ENCODE results near the gene KCNK6.

The KCNK6 gene

GRCh38 chr19:38298821-38299680, 20.6 kb upstream of the KCNK6 start:
- DNase-seq (ENCODE audit: low spot score) = no peak

GRCh38 chr19:38303517-38304351, 15.9 kb upstream of the KCNK6 start, which contains the start of gene C19orf33:
TSS of gene C19orf33 (plus strand) at chr19:38304251. CDS start at chr19:38304262, 11 bp downstream.
- no peak for DNase-seq (ENCODE audit: low spot score)

- DNase-seq (ENCODE audit: low spot score) = no peak
Observed at GRCh38 chr19:38304352-38304865, 15.2 kb upstream of the KCNK6 start.

GRCh38 chr19:38304866-38305429, 14.7 kb upstream of the KCNK6 start:
- DNase-seq (ENCODE audit: low spot score) = no peak

- no peak for DNase-seq (ENCODE audit: low spot score)
Observed at GRCh38 chr19:38306236-38306635, 13.4 kb upstream of the KCNK6 start.

- DNase-seq (ENCODE audit: low spot score) = no peak
Observed at GRCh38 chr19:38307076-38307475, 12.6 kb upstream of the KCNK6 start.

DNA sequence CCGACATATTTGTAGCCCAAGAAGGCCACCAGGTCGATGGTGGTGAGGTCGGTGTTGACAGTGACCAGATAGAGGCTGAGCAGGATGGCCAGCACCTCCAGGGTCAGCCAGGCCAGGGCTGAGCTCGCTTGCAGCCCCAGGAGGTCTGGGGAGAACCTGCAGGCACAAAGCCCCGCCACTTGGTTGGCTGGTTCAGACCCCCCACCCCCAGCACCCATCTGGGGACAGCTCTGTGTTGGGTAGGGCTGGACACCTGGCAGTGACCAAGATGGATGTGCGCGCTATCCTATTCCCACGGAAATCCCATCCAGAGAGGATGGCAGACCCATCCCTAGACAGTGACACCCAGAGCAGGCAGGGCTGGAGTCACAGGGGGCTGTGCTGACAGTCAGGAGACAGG, 12.0 kb upstream of the KCNK6 start:
- no peak for DNase-seq (ENCODE audit: low spot score)

- DNase-seq (ENCODE audit: low spot score) = no peak
Observed at GRCh38 chr19:38308006-38308766, 11.5 kb upstream of the KCNK6 start.

DNA sequence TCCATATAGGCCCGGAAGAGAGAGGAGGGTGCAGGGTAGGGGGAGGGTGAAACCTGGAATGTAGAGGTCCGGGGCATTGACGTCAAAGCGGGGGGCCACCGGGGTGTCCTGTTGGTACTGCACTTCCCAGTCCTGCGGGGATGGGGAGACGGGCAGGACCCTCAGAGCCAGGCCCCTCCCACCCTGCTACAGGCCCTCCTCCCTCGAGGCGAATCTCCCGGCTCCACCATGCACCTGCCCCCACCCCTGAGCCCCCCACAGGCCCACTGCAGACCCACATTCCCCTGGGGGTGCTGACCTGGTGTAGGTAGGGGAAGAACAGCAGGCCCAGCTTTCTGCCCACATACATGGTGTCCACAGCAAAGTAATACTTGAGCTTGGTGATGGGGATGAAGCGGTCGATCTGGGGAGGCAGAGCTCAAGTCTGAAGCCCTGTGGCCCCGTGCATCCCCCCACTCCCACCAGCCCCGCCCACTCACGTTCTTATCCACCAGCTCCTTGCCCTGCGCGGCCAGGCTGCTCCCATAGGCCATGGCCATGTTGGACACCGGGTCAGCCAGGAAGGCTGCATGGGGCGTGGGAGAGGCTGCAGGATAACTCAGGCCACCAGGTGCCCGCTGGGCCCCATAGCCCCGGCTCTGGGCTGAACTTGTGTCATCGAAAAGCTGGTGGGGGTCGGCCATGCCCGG, 10.6 kb upstream of the KCNK6 start:
- DNase-seq (ENCODE audit: low spot score) = no peak

GRCh38 chr19:38309615-38310278, 9.9 kb upstream of the KCNK6 start:
- no peak for DNase-seq (ENCODE audit: low spot score)

GRCh38 chr19:38310279-38310670, 9.4 kb upstream of the KCNK6 start:
- no peak for DNase-seq (ENCODE audit: low spot score)

DNA sequence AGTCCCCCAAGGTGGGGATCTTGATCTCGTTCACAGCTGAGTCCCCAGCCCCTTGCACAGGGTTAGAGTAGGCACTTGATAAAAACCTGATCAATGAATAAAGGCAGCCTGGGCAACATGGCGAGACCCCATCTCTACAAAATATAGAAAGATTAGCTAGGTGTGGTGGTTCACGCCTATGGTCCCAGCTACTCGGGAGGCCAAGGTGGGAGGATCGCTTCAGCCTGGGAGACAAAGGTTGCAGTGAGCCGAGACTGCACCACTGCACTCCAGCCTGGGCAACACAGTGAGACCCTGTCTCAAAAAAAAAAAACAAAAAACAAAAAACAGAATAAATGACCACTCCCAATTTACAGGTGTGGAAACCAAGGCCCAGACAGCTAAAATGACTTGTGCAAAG, 8.7 kb upstream of the KCNK6 start:
- DNase-seq (ENCODE audit: low spot score) = no peak

GRCh38 chr19:38315657-38316476, 3.8 kb upstream of the KCNK6 start, which contains the start of gene YIF1B:
TSS of gene YIF1B (minus strand) at chr19:38315947. CDS start at chr19:38315917, 30 bp downstream.
- DNase-seq (ENCODE audit: low spot score) = peak; percentile 85

- DNase-seq (ENCODE audit: low spot score) = no peak
Observed at GRCh38 chr19:38316477-38317067, 3.1 kb upstream of the KCNK6 start.

DNA sequence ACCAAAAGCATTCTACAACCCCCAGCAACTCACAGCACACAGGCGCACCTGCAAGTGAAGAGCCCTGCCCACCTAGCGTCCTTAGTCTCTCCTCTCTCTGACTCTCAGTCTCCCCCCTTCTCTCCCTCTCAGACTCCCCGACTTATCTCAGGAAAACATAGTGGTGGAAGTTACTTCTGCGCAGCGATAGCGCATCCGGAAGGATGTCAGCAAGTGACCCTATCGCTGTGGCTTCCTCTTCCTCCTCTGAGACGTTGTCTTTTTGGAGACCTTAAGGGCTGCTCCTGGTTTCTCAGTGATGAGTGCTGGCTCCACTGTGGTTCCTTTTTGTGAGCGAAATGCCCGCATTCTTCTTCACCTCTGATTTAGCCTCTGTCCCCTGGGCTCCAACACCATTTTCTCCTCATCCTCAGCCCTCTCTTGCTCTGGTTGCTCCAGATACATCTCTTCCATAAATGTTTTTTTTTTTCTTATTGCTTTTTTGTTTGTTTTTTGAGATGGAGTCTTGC, 2.5 kb upstream of the KCNK6 start:
- no peak for DNase-seq (ENCODE audit: low spot score)

DNA sequence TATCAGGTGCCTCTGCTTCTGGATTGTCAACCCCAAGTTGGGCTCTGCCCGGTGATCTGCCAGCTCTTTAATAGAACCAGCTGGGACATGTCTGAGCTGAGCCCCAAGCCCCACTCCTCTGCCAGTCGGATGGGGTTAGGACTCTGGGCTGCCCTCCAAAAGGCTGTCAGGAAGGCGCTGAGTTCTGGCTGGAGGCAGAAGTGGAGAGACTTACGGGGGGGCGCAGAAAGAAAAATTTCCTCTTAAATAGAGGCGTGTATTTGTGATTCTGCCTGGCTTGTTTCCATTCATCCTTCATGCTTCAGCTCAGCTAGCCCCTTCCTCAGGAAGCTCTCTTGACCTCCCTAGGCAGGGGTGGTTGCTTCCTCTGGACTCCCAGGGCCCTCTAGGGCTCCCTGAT, 985 bp upstream of the KCNK6 start:
- DNase-seq (ENCODE audit: low spot score) = no peak

- DNase-seq (ENCODE audit: low spot score) = no peak
Observed at GRCh38 chr19:38320969-38321339, 1.3 kb downstream of the KCNK6 start.

DNA sequence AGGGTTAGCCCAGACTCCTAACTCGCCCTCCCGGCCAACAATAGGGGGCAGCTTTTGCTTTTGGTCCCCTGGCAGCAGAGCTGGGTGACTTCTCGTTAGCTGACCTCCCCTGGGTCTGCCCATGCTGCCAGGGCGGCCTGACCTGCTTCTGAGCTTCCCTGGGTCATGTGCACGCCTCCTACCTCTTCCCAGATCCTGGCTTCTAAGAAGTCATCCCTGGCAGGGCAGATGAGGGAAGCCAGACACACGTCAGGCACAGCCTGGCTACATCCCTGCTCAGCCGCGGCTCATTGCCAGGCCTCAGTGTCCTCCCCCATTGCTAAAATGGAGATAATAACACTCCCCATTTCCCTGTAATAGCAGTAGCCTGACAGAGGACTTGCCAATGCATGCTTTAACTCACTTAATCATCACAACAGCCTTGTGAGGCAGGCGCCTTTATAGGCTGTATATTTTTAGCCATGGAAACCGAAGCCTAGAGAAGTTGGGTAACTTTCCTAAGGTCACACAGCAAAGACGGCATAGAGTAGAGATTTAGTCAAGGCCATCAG, 2.1 kb downstream of the KCNK6 start:
- no peak for DNase-seq (ENCODE audit: low spot score)

GRCh38 chr19:38323291-38323690, 3.6 kb downstream of the KCNK6 start:
- no peak for DNase-seq (ENCODE audit: low spot score)

Data from kidney capillary endothelial cell (primary cell).